SK-N-SH treated with all-trans-retinoic acid at 6 μM for 48 hours (cell line): ENCODE results near the gene CNPY1.

ENCODE experiments used
- ARNTL ChIP-seq: fragments of 450-650 bp; formaldehyde crosslinking; IDR thresholded peaks from 2 replicates; pipeline ENCODE4 v1.5.0; 2020; ENCODE audit warnings: low read depth, mild to moderate bottlenecking, moderate library complexity, borderline replicate concordance
- CREB5 ChIP-seq: fragments of 250-450 bp; sonication (Bioruptor Pico); IDR thresholded peaks from 2 replicates; pipeline ENCODE4 v1.5.1; 2020; ENCODE audit warnings: low read depth, mild to moderate bottlenecking, moderate library complexity
- ZC3H10 ChIP-seq: fragments of 250-450 bp; sonication (Bioruptor Pico); IDR thresholded peaks from 2 replicates; pipeline ENCODE4 v1.5.1; 2021; ENCODE audit warnings: mild to moderate bottlenecking, moderate library complexity
- TF ChIP-seq, protein P1 (sequence below): fragments of 250-450 bp; sonication (Bioruptor Pico); IDR thresholded peaks from 2 replicates; pipeline ENCODE4 v1.8.0; 2020; ENCODE audit warnings: mild to moderate bottlenecking, moderate library complexity, borderline replicate concordance

DNA sequence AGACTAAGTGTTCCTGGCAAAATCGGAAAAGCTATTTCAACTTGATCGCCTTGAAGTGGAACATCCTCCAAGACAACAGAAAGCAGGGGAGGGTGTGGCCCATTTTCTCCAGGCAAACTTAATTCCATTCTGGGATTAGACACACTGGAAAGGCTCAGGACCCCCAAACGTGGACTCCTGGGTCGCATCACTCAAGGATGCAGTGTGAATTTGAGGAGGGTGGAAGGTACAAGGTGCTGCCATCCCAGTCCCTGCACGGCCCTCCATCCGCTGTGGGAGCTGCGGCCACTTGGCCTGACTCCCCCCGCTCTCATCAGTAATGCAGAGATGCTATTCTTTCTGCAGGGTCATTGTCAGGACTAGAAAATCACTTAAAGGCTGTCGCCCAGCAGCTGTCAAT is 2.4 kb downstream of the CNPY1 start:
- TF ChIP-seq, protein P1, sequence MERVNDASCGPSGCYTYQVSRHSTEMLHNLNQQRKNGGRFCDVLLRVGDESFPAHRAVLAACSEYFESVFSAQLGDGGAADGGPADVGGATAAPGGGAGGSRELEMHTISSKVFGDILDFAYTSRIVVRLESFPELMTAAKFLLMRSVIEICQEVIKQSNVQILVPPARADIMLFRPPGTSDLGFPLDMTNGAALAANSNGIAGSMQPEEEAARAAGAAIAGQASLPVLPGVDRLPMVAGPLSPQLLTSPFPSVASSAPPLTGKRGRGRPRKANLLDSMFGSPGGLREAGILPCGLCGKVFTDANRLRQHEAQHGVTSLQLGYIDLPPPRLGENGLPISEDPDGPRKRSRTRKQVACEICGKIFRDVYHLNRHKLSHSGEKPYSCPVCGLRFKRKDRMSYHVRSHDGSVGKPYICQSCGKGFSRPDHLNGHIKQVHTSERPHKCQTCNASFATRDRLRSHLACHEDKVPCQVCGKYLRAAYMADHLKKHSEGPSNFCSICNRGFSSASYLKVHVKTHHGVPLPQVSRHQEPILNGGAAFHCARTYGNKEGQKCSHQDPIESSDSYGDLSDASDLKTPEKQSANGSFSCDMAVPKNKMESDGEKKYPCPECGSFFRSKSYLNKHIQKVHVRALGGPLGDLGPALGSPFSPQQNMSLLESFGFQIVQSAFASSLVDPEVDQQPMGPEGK (CRISPR knock-in tag), result no peak
- TF ChIP-seq CREB5, result no peak
- TF ChIP-seq ARNTL (CRISPR knock-in tag), result no peak
- TF ChIP-seq ZC3H10 (CRISPR knock-in tag), result no peak
